ENCODE results near the gene CCDC112.

CCDC112 gene

DNA sequence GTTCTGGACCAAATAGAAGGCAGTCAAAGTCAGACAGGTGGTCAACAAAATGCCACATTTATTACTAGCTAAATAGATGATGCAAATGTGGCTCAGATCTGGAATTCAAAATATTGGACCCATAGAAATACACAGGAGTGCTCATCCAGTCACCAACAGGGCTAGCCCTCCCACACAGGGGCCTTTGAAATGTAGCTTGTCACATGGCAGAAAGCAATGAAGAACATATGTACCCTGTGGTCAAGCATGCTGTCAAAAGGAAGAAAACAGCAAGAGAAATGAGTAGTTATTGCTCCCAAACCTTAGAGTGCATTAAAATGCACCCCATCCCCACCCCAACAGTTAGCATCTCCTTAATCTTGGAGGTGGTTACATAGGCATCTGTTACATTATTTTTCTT lies 20.9 kb upstream of the CCDC112 start:
- no peak for DNase-seq (ENCODE audit: low spot score)

- DNase-seq (ENCODE audit: low spot score) = no peak
Measured at GRCh38 chr5:115313632-115314031, 17.2 kb upstream of the CCDC112 start.

- DNase-seq (ENCODE audit: low spot score) = no peak
Measured at GRCh38 chr5:115313052-115313451, 16.6 kb upstream of the CCDC112 start.

GRCh38 chr5:115309751-115310370 lies 13.4 kb upstream of the CCDC112 start:
- no peak for DNase-seq (ENCODE audit: low spot score)

DNA sequence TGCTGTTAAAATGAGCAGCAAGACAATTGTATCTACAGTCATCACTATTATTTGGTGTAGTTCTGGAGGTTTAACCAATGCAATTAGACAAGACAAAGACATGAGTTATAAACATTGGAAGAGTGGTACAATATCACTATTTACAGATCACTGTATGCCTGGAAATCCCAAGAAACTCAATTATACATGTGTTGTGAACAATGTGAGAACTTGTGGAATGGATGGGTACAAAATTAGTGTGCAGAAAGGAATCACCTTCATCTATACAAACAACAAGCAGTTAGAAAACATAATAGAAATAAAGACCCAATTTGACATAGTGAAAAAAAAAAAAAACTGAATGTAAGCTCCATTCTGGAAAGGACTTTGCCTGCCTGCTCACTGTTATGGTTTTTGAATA lies 12.4 kb upstream of the CCDC112 start:
- no peak for DNase-seq (ENCODE audit: low spot score)

- DNase-seq (ENCODE audit: low spot score) = no peak
Measured at GRCh38 chr5:115306011-115306536, 9.6 kb upstream of the CCDC112 start.

DNA sequence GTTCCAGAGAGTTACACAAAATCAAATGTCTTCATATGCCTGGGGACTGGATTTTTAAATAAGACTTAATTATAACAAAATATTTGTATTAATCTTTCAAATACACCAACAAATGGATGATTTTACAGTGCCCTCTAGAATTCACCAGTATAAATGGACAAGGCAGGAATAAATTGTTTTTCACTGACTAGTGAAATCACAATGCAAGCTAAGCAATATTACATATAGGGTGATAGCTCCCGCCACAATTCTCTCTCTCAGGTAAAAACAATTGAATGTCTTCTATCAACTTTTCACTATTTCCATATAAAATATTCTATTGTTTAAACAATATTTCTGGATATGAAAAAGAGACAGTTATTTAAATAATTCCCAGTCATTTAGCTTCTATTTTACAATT lies 8.0 kb upstream of the CCDC112 start:
- DNase-seq (ENCODE audit: low spot score) = no peak

DNA sequence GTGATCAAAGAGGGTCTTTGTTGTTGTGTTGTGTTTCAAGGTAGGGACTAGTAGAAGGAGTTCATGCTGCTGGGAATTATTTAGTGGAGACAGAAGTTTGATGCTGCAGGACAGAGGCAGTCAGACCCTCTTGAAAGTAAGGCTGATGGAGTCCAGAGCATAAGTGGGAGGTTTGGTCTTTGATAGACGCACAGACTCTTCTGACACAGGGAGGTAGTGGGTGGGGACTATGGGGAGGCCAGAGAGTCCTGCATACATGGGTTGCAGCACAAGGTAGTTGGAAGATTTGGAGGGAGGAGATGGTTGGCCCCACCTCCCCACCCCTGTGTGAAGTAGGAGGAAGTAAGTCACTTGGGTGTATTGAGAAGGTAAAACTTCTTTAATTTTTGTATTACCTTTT lies 2.4 kb upstream of the CCDC112 start:
- no peak for DNase-seq (ENCODE audit: low spot score)

- DNase-seq (ENCODE audit: low spot score) = peak; percentile 15
Measured at GRCh38 chr5:115297031-115297430, 577 bp upstream of the CCDC112 start.

GRCh38 chr5:115295777-115296123 lies 704 bp downstream of the CCDC112 start:
- no peak for DNase-seq (ENCODE audit: low spot score)

DNA sequence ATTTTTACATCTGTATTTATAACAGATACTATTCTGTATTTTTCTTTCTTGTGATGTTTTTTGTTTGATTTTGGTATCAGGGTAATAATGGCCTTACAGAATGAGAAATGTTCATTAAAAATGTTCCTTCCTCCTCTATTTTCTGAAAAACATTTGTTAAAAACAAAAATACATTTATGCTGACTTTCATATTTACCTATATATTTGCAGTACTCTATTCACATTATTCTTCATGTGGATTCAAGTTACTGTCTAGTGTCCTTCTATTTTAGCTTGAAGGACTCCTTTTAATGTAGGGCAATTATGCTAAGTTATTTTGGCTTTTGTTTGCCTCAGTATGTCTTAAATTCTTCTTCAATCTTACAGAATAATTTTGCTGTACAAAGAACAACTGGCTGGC lies 5.1 kb downstream of the CCDC112 start:
- no peak for DNase-seq (ENCODE audit: low spot score)

GRCh38 chr5:115289104-115289503 lies 7.3 kb downstream of the CCDC112 start:
- no peak for DNase-seq (ENCODE audit: low spot score)

- no peak for DNase-seq (ENCODE audit: low spot score)
Measured at GRCh38 chr5:115284021-115284420, 12.4 kb downstream of the CCDC112 start.

- no peak for DNase-seq (ENCODE audit: low spot score)
Measured at GRCh38 chr5:115282131-115282530, 14.3 kb downstream of the CCDC112 start.

DNA sequence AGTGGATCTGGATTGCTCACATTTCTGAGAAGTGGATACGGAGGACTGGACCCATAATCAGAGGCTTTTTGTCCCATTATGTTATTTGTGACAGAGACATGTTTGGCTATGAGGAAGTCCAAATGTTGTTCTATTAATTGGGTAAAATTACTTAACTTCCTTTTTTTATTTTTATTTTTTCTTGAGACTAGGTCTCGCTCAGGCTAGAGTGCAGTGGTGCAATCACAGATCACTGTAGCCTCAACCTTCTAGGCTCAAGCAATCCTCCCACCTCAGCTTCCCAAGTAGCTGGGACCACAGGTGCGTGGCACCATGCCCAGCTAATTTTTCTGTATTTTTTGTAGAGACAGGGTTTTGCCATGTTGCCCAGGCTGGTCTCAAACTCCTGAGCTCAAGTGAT lies 21.9 kb downstream of the CCDC112 start:
- DNase-seq (ENCODE audit: low spot score) = no peak

DNA sequence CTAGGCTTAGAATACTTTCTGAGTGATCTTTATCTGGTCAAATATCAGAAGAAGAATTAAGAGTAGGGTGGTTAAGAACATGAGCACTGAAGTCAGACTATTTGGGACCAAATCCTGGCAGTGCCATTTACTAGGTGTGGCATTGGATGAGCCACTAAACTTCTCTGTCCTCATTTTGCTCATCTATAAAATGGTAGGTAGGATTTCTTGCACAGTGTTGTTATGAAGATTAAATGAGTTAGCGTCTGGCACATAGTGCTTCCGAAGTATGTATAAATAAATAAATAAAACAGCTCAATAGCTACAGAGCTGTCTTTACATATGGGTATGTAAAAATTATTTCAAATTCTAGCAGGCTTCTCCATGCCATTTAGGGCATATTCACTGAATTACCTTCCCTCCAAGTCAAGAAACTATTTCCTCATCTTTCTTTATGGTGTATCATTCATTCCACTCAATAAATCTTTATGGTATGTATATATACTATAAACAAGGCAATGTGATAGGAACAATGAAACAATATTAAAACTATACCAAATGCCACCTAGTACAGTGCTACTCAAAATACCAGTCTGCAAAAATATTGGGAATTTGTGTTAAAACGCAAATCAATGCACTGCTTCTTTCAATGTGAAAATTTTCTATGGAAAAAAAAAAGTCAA lies 24.0 kb downstream of the CCDC112 start:
- no peak for DNase-seq (ENCODE audit: low spot score)

DNA sequence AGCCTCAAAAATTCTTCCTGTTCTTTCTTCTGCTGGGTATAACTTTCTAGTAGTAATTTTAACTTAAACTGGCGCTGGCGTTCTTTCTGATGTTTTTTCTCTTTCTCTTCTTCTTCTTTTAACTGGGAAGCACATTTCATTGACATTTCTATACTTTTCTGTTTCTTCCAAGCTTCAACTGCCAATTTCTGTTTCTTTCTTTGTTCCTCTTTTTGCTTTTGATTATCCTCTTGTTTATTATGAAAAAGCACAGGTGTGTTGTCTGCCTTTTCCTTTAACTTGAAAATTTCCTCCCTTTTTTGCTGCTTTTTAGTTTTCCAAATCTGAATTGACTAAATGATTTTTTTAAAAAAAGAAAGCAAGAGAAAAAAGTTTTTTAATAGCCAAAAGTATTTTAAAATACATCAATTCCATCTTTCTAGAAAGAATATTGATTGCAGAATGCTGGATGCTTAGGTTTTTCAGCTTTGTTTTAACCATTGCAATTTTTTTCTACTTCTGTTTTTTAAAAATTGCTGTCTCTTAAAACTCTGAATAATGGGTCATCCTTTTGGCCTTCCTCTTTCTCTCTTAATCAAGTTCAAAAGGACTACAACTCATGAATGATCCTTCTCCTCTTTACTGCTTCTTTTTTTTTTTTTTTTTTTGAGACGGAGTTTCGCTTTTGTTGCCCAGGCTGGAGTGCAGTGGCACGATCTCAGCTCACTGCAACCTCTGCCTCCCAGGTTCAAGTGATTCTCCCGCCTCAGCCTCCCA lies 25.0 kb downstream of the CCDC112 start:
- no peak for DNase-seq (ENCODE audit: low spot score)

DNA sequence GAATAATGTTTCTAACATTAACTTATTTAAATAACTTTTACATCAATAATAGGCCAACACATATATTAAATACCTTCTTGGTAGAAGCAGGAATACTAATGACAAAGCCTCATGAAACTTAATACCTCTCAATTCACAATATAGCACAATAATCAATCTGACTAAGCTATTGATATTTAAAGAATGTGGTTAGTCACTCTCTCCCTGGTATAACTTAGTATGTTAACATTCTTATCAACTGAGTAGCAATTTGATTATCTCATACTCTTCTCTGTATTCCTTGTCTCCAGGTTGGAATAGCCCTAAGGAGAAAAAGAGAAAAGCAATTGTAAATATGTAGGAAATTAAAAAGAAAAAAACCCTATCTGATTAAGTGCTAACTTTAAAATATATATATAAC lies 28.8 kb downstream of the CCDC112 start:
- no peak for DNase-seq (ENCODE audit: low spot score)

DNA sequence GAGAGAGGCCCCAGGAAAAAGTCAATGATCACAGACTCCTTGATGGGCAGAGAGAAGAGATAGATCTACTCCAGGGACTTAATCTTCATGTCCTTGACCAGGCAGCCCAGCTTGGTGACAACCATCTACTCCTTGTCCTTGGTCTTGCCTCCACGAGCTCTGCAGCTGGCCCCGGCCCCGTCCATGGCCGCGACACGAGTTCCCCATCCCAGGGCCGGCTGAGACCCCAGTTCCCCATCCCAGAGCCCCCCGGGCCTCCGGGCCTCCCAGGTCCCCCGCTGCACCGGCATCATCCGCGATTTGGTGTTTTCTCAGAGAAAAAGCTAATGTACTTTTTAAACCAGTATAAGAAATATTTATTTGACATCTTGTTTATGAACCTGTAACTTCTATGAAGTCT lies 31.2 kb downstream of the CCDC112 start:
- no peak for DNase-seq (ENCODE audit: low spot score)

DNA sequence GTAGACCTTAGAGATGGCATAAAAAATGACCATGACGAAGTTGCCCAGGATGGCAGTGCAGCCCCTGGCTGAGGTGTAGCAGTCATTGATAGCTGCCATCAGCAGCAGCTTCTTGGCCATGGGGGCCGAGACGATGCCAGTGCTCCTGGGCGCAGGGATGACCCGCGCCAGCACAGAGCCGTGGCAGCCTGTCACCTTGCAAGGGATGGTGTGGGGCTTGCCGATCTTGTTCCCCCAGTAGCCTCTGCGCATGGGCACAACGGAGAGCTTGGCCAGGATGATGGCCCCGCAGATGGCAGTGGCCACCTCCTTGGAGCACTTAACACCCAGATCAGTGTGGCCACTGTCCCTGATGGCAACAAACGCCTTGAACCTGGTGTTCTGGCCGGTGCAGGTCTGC lies 31.7 kb downstream of the CCDC112 start:
- DNase-seq (ENCODE audit: low spot score) = no peak

DNA sequence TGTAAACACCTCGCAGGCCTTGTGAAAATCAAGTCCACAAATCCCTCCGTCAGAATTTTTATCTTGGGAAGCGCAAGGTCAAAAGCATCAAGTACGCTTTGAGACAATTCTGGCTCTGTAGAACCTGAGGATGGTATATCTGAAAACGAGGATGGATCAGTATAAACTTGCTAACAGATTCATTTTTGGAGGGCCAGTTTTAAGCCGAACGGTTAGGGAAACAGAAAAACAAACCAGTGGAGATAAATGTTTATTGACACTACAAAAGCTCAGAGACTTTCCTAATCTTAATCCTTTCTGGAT lies 33.4 kb downstream of the CCDC112 start:
- DNase-seq (ENCODE audit: low spot score) = no peak

DNA sequence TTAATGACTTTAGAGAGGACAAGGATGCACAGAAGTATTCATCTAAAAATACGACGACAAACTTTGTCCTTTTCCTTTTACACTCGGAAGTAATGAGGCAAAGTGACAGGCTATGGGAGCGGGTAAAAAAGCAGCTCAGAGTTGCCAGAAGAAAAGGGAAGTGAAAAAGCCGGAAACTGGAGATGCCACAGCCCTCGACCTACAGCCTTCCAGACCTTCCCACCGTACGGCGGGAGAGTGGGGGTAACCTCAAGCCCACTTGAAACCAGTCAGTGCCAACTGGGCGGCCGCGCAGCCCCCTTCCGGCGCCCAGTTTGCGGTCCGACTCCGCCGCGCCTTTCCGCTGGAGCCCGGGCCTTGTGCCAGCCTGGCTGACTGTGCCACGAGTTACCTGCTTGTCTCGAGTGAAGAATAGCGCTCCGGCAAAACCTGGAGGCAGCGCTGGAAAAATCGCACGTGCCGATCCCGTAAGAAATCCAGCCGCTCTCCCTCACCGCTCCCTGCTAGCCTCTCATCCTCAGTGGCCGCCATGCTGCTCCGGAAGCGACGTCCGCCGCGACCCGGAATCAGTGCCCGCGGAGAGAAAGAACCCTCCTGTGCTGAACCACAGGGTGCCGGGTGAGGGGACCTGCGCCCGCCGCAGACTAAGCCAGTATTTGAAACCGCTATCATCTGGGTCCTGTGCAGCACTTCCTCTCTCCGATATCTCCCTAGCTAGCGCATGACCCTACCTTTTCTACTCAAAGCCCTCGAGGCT lies 34.0 kb downstream of the CCDC112 start, which contains the start of gene PGGT1B:
TSS of gene PGGT1B (minus strand) at position 557 of the 757 bp plus-strand sequence. CDS start at position 531, 26 bp downstream.
- peak; percentile 44 for DNase-seq (ENCODE audit: low spot score)

- peak; percentile 15 for DNase-seq (ENCODE audit: low spot score)
Measured at GRCh38 chr5:115262011-115262320, 34.5 kb downstream of the CCDC112 start.

All from hepatic stellate cell (primary cell).